ENCODE data around the gene CDK11A. TPM values are rescaled to one million over a fixed set of nuclear protein-coding genes. Genes with fewer than 3 reads are reported as not detected.

Gene CDK11A
- polyA plus RNA-seq, 1 donor (not counting 4 experiments of a cell fraction or from before 2014, with no cell fraction given), result 3.5 TPM

DNA sequence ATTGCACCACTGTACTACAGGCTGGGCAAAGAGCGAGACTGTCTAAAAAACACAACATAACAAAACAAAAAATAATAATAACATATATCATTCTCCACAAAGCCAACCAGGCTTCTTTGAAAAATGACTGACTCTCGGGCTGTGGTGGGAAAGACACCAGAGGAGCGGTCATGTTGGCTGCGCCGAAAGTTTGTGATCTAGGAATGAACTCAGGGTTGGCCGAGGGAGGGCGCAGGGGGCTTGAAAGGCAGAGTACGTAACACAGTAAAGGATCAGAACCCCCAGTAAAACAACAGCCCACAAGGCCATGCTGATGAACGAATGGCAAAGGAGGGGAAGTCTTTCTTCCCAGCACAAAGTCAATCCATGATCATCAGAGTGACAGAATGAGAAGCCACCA is 36.3 kb downstream of the CDK11A start:
- no peak for FAIRE-seq
- peaks cover 2% of the 10 kb centered on the region in 2 experiments for H3K36me3 ChIP-seq (ENCODE audit: control insufficient read depth in 2 of 2, extremely low read depth in 1 of 2, insufficient read depth in 2 of 2, low read length in 2 of 2)
- no peaks in the 10 kb centered on the region for H4K20me1 ChIP-seq (ENCODE audit: control insufficient read depth, extremely low read depth, insufficient read depth, low read length)
- H3K4me2 ChIP-seq (ENCODE audit: control insufficient read depth, extremely low read depth, insufficient read depth, low read depth, low read length), result no peak overlapping the region
- no peak for DNase-seq (ENCODE audit: low read depth, low spot score)
- no peak overlapping the region for H3K4me3 ChIP-seq (ENCODE audit: control insufficient read depth in 2 of 3, extremely low read depth in 1 of 3, insufficient read depth in 2 of 3, low read depth in 1 of 3, low read length in 3 of 3)
- no peak overlapping the region for H3K27ac ChIP-seq (ENCODE audit: control insufficient read depth, insufficient read depth, low read length)
- TF ChIP-seq EZH2 (IDR thresholded peaks at IDR 0.05; ENCODE audit: low read length), result no peak
- TF ChIP-seq, protein P1, sequence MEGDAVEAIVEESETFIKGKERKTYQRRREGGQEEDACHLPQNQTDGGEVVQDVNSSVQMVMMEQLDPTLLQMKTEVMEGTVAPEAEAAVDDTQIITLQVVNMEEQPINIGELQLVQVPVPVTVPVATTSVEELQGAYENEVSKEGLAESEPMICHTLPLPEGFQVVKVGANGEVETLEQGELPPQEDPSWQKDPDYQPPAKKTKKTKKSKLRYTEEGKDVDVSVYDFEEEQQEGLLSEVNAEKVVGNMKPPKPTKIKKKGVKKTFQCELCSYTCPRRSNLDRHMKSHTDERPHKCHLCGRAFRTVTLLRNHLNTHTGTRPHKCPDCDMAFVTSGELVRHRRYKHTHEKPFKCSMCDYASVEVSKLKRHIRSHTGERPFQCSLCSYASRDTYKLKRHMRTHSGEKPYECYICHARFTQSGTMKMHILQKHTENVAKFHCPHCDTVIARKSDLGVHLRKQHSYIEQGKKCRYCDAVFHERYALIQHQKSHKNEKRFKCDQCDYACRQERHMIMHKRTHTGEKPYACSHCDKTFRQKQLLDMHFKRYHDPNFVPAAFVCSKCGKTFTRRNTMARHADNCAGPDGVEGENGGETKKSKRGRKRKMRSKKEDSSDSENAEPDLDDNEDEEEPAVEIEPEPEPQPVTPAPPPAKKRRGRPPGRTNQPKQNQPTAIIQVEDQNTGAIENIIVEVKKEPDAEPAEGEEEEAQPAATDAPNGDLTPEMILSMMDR (optimal IDR thresholded peaks at IDR 0.05 in 1 of 3, IDR thresholded peaks at IDR 0.05 in 1 of 3, conservative IDR thresholded peaks at IDR 0.05 in 1 of 3; ENCODE audit: extremely low read depth in 1 of 3, insufficient read depth in 2 of 3, low read length in 3 of 3), result no peak
- H2AFZ ChIP-seq (ENCODE audit: control insufficient read depth, low read length), result no peak overlapping the region
- H3K27me3 ChIP-seq (ENCODE audit: control insufficient read depth, extremely low read depth, insufficient read depth, low read length), result no peaks in the 10 kb centered on the region
- H3K79me2 ChIP-seq (ENCODE audit: control insufficient read depth, insufficient read depth, low read length), result peaks cover 32% of the 10 kb centered on the region
- H3K9me1 ChIP-seq (ENCODE audit: control insufficient read depth, extremely low read depth, insufficient read depth, low read length), result no peaks in the 10 kb centered on the region
- H3K9me3 ChIP-seq (ENCODE audit: control insufficient read depth, low read depth, low read length), result no peaks in the 10 kb centered on the region
- peaks cover 8% of the 10 kb centered on the region for H3K4me1 ChIP-seq (ENCODE audit: control insufficient read depth, extremely low read depth, insufficient read depth, low read length)
- no peak overlapping the region for H3K9ac ChIP-seq (ENCODE audit: control insufficient read depth, extremely low read depth, insufficient read depth, low read length)
- dilution Hi-C loops (cut with MboI; ENCODE audit: extremely low pct_ligation_motif_present, low sequenced_read_pairs), result no loop called here

DNA sequence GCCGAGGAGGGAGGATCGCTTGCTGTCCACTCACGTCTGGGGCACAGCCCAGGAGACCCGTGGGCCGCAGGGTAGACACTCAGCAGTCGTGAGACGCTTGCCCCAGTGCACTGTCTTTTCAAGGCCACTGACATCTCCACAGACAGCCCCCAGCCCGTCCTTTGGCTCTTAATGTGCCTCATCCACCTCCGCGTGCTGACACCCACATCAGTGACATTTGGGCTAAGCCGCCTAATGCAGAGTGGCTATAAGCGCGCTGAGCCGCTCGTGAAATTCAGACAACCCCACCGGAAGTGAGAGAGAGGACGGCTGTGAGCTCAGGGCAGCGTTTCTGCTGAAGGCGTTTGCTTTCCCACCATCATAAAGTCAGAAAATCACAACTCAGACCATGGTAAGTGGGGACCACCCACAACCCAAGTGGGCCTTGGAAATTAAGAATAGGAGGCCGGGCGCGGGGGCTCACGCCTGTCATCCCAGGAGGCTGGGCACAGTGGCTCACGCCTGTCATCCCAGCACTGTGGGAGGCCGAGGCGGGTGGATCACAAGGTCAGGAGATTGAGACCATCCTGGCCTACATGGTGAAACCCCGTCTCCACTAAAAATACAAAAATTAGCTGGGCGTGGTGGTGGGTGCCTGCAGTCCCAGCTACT is 40.0 kb downstream of the CDK11A start:
- H3K79me2 ChIP-seq (ENCODE audit: control insufficient read depth, insufficient read depth, low read length), result peaks cover 41% of the 10 kb centered on the region
- H2AFZ ChIP-seq (ENCODE audit: control insufficient read depth, low read length), result no peak overlapping the region
- H4K20me1 ChIP-seq (ENCODE audit: control insufficient read depth, extremely low read depth, insufficient read depth, low read length), result no peaks in the 10 kb centered on the region
- H3K9me3 ChIP-seq (ENCODE audit: control insufficient read depth, low read depth, low read length), result no peaks in the 10 kb centered on the region
- H3K9me1 ChIP-seq (ENCODE audit: control insufficient read depth, extremely low read depth, insufficient read depth, low read length), result no peaks in the 10 kb centered on the region
- no peak for DNase-seq (ENCODE audit: low read depth, low spot score)
- peaks cover under 1 to 2% of the 10 kb centered on the region in 2 experiments for H3K36me3 ChIP-seq (ENCODE audit: control insufficient read depth in 2 of 2, extremely low read depth in 1 of 2, insufficient read depth in 2 of 2, low read length in 2 of 2)
- H3K27ac ChIP-seq (ENCODE audit: control insufficient read depth, insufficient read depth, low read length), result no peak overlapping the region
- peaks cover 8% of the 10 kb centered on the region for H3K4me1 ChIP-seq (ENCODE audit: control insufficient read depth, extremely low read depth, insufficient read depth, low read length)
- dilution Hi-C loops (cut with MboI; ENCODE audit: extremely low pct_ligation_motif_present, low sequenced_read_pairs), result no loop called here
- TF ChIP-seq EZH2 (IDR thresholded peaks at IDR 0.05; ENCODE audit: low read length), result no peak
- TF ChIP-seq, protein P1 (optimal IDR thresholded peaks at IDR 0.05 in 1 of 3, IDR thresholded peaks at IDR 0.05 in 1 of 3, conservative IDR thresholded peaks at IDR 0.05 in 1 of 3; ENCODE audit: extremely low read depth in 1 of 3, insufficient read depth in 2 of 3, low read length in 3 of 3), result no peak
- no peak for FAIRE-seq
- H3K4me3 ChIP-seq (ENCODE audit: control insufficient read depth in 2 of 3, extremely low read depth in 1 of 3, insufficient read depth in 2 of 3, low read depth in 1 of 3, low read length in 3 of 3), result no peak overlapping the region
- no peak overlapping the region for H3K4me2 ChIP-seq (ENCODE audit: control insufficient read depth, extremely low read depth, insufficient read depth, low read depth, low read length)
- no peaks in the 10 kb centered on the region for H3K27me3 ChIP-seq (ENCODE audit: control insufficient read depth, extremely low read depth, insufficient read depth, low read length)
- H3K9ac ChIP-seq (ENCODE audit: control insufficient read depth, extremely low read depth, insufficient read depth, low read length), result no peak overlapping the region
